Femur (tissue), 1 donor: ENCODE data around the gene UBC.
A peak's percentile ranks its signal among the peaks of the same experiment; 100 is the strongest.
"Not testable (repeated sequence)": the region's sequence is repeated elsewhere in the genome, so short reads cannot be mapped to it uniquely, and the experiment has no call there.

ENCODE experiments used
- DNase-seq: peaks from one replicate; pipeline ENCODE4 v3.0.0-alpha.2; 2017

Gene UBC

DNA sequence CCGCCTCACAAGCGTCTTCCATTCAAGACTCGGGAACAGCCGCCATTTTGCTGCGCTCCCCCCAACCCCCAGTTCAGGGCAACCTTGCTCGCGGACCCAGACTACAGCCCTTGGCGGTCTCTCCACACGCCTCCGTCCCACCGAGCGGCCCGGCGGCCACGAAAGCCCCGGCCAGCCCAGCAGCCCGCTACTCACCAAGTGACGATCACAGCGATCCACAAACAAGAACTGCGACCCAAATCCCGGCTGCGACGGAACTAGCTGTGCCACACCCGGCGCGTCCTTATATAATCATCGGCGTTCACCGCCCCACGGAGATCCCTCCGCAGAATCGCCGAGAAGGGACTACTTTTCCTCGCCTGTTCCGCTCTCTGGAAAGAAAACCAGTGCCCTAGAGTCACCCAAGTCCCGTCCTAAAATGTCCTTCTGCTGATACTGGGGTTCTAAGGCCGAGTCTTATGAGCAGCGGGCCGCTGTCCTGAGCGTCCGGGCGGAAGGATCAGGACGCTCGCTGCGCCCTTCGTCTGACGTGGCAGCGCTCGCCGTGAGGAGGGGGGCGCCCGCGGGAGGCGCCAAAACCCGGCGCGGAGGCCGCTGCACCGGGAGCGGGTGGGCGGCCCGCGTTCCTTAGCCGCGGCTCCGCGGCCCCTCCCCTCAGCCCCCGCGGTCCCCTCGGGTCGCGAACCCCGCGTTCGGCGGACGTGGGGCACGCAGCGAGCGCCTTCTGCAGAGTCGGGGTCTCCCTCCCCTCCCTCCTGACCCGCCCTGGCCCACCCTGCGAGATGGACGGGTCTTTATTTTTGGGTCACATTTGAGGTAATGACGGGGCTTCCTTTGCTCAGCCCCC is at the start of gene UBC:
Gene UBC, minus strand, starts transcription at position 259 of the 847 bp plus-strand sequence. CDS start 879 bp downstream, outside the sequence.
- DNase-seq: peak; percentile 94

- no peak for DNase-seq
These were observed 48.8 kb upstream of the UBC start for GRCh38 chr12:124963211-124963610.

GRCh38 chr12:124961055-124961454 is 46.6 kb upstream of the UBC start:
- DNase-seq: no peak

- DNase-seq: no peak
These were observed 42.1 kb upstream of the UBC start for GRCh38 chr12:124956571-124956970.

- DNase-seq: no peak
These were observed 40.3 kb upstream of the UBC start for GRCh38 chr12:124954771-124955170.

- DNase-seq: no peak
These were observed 39.4 kb upstream of the UBC start for GRCh38 chr12:124953689-124954405.

DNA sequence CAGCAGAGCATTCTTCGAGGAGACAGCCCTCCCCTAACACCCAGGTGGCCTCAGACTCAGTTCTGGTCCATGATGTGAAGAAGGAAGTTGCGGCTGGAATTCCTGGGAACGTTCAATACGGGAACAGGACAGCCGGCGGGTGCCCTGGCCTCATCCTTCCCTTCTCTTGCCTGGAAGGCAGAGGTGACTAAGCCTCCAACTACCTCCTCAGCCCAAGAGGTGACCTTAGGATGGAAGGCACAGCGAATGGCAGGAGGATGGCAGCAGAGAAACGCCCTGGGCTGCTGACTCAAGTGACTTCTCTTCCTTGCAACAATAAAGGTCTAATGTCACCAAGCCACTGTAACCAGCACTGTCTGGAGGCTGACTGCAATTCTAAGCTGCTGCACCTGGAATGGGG is 38.4 kb upstream of the UBC start:
- DNase-seq: no peak

DNA sequence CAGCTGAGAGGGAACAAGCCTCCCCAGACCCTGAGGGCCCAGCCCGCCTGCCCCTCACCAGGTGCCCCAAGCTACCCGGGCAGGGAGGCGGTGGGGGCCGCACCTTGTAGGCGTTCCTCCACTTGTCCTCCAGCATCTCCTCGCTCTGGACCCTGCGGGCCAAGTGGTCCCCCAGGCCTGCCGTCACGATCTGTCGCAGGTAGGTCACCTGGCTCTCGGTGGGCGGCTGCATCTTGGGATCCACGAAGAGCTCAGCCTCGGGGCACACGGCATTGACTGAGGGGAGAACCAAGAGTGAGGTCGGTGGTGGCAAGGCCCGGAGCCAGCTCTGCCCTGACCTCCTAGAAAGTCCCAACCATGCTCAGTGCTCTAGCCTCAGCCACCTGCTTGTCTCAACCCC is 37.8 kb upstream of the UBC start:
- DNase-seq: no peak

- DNase-seq: no peak
These were observed 35.6 kb upstream of the UBC start for GRCh38 chr12:124949779-124950728.

DNA sequence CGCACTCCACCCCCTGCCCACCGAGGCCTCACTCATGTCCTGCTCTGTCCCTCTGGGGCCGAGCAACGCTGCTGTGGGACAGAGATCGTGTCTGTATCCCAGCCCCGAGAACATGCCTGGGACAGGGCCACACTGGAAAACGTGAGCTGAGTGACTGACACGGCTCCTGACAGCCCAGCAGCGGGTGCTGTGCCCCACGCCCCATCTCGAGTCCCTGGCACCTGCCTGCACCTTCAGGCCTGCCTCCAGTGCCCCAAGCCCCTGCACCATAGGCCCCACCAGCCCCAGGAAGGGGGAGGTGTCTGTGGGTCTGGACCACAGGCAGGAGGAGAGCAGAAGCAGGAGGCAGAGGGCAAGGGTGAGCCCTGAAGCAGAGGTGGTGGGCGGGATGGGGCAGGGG is 34.6 kb upstream of the UBC start:
- DNase-seq: no peak

- no peak for DNase-seq
These were observed 33.3 kb upstream of the UBC start for GRCh38 chr12:124947561-124948398.

GRCh38 chr12:124947013-124947412 is 32.6 kb upstream of the UBC start:
- no peak for DNase-seq

- no peak for DNase-seq
These were observed 32.0 kb upstream of the UBC start for GRCh38 chr12:124946447-124946793.

- no peak for DNase-seq
These were observed 26.7 kb upstream of the UBC start for GRCh38 chr12:124941170-124941527.

DNA sequence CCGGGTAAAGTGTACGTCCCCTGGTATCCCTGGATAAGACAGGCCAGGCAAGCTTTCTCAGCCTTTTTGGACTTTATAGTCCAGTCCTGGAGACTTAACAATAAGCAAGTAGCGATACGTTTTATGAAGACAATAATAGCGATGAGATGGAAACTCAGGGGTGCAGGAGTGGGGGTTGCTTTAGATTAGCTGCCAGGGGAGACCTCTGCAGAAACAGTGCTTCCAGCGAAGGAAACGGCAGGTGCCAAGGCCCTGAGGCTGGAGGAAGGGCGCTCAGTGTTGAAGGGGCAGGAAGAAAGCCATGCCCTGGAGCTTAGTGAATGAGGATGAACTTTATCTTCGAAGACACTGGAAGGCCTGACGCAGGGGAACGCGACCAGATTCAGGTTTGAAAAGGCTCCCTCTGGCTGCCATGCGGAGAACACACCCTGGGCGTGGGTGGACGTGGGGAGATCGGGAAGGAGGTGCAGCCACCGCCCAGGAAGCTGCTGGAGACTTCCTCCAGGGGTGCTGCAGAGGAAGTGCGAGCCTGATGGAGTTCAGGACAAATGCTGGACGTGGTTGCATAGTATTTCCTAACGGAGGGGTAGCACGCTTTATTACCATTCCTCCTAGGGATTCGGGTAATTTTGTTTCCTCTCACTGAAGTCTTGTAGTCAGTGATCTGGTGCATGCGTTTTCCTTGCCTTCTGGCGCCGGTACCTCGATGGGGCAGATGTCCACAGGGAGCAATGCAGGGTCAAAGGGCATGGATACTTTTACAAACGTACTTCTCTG is 26.1 kb upstream of the UBC start:
- DNase-seq: peak; percentile 90

GRCh38 chr12:124940143-124940392 is 25.6 kb upstream of the UBC start:
- no peak for DNase-seq

DNA sequence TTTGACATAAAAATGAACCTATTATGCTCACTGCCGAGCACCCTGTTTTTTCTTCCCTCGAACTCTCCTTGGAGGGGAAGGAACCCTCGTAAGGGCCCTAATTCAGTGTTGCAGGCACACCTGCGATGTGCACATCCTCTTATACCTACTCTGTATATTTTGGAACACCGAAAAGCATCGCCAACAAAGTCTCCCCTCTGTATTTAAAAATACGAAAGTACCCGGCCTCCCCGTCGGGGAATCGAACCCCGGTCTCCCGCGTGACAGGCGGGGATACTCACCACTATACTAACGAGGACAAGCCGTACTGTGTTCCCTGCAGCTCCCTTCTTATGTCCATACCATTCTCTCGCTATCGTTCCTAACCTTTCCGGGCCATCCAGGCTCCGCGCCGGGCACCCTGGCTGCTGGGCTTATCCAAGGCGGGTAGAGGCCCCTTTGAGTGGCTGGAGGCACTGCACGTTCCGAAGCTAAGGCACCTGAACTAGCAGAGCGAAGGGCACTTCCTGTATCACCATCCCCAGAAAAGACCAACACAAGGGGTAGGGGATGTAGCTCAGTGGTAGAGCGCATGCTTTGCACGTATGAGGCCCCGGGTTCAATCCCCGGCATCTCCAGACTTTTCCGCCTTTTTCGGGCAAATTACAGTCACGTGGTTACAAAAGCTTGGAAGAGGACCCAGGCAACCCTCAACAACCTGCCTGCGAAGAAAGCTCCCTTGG is 25.1 kb upstream of the UBC start:
- peak; percentile 95 for DNase-seq

GRCh38 chr12:124939079-124939420 is 24.6 kb upstream of the UBC start:
- peak; percentile 77 for DNase-seq

DNA sequence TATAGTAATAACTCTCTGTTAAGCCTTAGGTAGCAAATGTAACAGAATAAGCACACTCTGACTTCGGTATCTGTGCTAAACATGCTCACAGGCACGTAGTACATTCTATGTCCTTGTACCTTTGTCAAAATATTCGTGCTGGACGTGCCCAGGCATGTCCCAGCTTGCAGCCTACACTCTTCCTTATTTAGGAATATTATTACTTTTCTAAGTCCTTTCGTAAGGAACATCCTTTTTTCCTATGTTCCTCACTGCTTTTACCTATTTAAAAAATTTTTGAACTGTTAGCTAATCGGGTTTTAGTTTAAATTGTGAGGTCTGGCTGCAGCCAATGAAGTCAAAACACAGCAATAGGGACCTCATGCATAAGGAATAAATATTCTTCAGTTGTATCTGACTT is 24.1 kb upstream of the UBC start:
- DNase-seq: no peak

DNA sequence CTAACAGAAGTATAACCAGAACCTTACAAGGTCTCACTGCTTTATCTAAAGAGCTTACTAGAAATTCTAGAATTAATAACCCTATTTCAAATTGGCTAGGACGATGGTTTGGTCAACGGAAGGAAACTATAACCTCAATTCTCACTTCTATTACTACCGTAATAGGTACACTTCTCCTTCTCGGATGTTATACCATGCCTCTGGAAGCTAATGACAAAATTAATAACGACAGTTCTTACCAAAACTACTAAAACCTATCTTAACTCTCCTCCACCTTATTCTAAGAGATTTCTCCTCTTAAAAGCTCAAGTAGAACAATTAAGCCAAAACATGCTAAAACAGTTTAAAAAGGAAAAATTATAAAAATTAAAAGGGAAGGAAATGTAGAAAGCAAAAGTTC is 23.7 kb upstream of the UBC start:
- no peak for DNase-seq

- not testable (repeated sequence) for DNase-seq
These were observed 17.1 kb upstream of the UBC start for GRCh38 chr12:124931528-124931927.
